Keratinocyte (primary cell): Measurements from ENCODE around the gene CDYL. TPM values are rescaled to one million over a fixed set of nuclear protein-coding genes. Genes with fewer than 3 reads are reported as not detected.

ENCODE experiments used
- DNase-seq: peaks from one replicate; pipeline ENCODE4 v3.0.0-alpha.2; 2011; ENCODE audit warnings: low read depth, missing footprints, low spot score
- FAIRE-seq: peaks from 2 replicates; lab custom pipeline; 2011; peaks lifted over from hg19 to GRCh38; lab: Jason Lieb, UNC
- H2AFZ ChIP-seq: 2 replicates; pipeline ENCODE4 v1.6.0; 2012; ENCODE audit warnings: low read length, control low read depth, inconsistent platforms; ENCODE audit not compliant: control insufficient read depth
- H3K27ac ChIP-seq: 2 replicates; pipeline ENCODE4 v1.5.1; 2011; ENCODE audit warnings: low read length; ENCODE audit not compliant: control insufficient read depth, insufficient read depth
- H3K27me3 ChIP-seq: 3 replicates; pipeline ENCODE4 v1.6.0; 2011; ENCODE audit warnings: low read length; ENCODE audit not compliant: control insufficient read depth, insufficient read depth; ENCODE audit errors: extremely low read depth
- H3K36me3 ChIP-seq, 2 experiments: 2 replicates in 1 of 2; 3 replicates in 1 of 2; pipeline ENCODE4 v1.5.1; 2011; ENCODE audit warnings: low read length in 2 of 2, mild to moderate bottlenecking in 1 of 2; ENCODE audit not compliant: control insufficient read depth in 2 of 2, insufficient read depth in 2 of 2; ENCODE audit errors: extremely low read depth in 1 of 2
- H3K4me1 ChIP-seq: 3 replicates; pipeline ENCODE4 v1.5.1; 2011; ENCODE audit warnings: low read length; ENCODE audit not compliant: control insufficient read depth, insufficient read depth; ENCODE audit errors: extremely low read depth
- H3K4me2 ChIP-seq: 3 replicates; pipeline ENCODE4 v1.6.0; 2011; ENCODE audit warnings: low read depth, low read length; ENCODE audit not compliant: control insufficient read depth, insufficient read depth; ENCODE audit errors: extremely low read depth
- H3K4me3 ChIP-seq, 3 experiments: fragments of 200-600 bp in 1 of 3; sonication (generic) in 1 of 3; 2 replicates in 2 of 3; 3 replicates in 1 of 3; pipeline ENCODE4 v1.5.1; 2011 to 2016; ENCODE audit warnings: low read length in 3 of 3, mild to moderate bottlenecking in 3 of 3, control low read depth in 2 of 3, inconsistent platforms in 1 of 3, low read depth in 1 of 3, mixed read lengths in 1 of 3, mixed run types in 1 of 3, moderate library complexity in 1 of 3; ENCODE audit not compliant: control insufficient read depth in 2 of 3, insufficient read depth in 2 of 3; ENCODE audit errors: extremely low read depth in 1 of 3
- H3K79me2 ChIP-seq: 2 replicates; pipeline ENCODE4 v1.6.0; 2012; ENCODE audit warnings: low read length; ENCODE audit not compliant: control insufficient read depth, insufficient read depth
- H3K9ac ChIP-seq: 3 replicates; pipeline ENCODE4 v1.6.0; 2011; ENCODE audit warnings: low read length; ENCODE audit not compliant: control insufficient read depth, insufficient read depth; ENCODE audit errors: extremely low read depth
- H3K9me1 ChIP-seq: 3 replicates; pipeline ENCODE4 v1.6.0; 2011; ENCODE audit warnings: low read length; ENCODE audit not compliant: control insufficient read depth, insufficient read depth; ENCODE audit errors: extremely low read depth
- H3K9me3 ChIP-seq: 2 replicates; pipeline ENCODE4 v1.5.1; 2012; ENCODE audit warnings: low read depth, low read length; ENCODE audit not compliant: control insufficient read depth
- H4K20me1 ChIP-seq: 3 replicates; pipeline ENCODE4 v1.6.0; 2011; ENCODE audit warnings: low read length; ENCODE audit not compliant: control insufficient read depth, insufficient read depth; ENCODE audit errors: extremely low read depth
- EZH2 ChIP-seq: IDR thresholded peaks from one replicate; pipeline ENCODE4 v1.6.1; 2012; ENCODE audit warnings: inconsistent platforms, mild to moderate bottlenecking, low read length, moderate library complexity
- dilution Hi-C: fragments of 300-500 bp; cut with MboI; formaldehyde crosslinking; loops from one replicate; pipeline ENCODE4 v1.7.0; 2020; ENCODE audit warnings: low sequenced_read_pairs; ENCODE audit not compliant: extremely low pct_ligation_motif_present
- polyA plus RNA-seq, 5 experiments: library from polyadenylated mRNA; depleted of rRNA in 3 of 5; stranded (reverse) in 3 of 5; stranded (forward) in 1 of 5; unstranded in 1 of 5; fragments of >200 nt; gene quantifications; 1 replicate in 1 of 5; 2 replicates in 3 of 5; 3 replicates in 1 of 5; pipeline versions ENCODE4 v1.2.1 to v1.2.3, GENCODE V29; 2011 to 2012; ENCODE audit warnings: missing spikeins in 2 of 5, low read depth in 1 of 5, low replicate concordance in 1 of 5
- TF ChIP-seq, protein P1 (sequence below), 3 experiments: IDR thresholded peaks in 1 of 3; conservative IDR thresholded peaks in 1 of 3; optimal IDR thresholded peaks in 1 of 3; 2 replicates in 2 of 3; 3 replicates in 1 of 3; pipeline versions ENCODE3 to v1.5.1; 2011; ENCODE audit warnings: low read length in 3 of 3, mild to moderate bottlenecking in 3 of 3, moderate library complexity in 2 of 3, control low read depth in 1 of 3, inconsistent platforms in 1 of 3; ENCODE audit not compliant: insufficient read depth in 2 of 3; ENCODE audit errors: extremely low read depth in 1 of 3

Gene CDYL
- polyA plus RNA-seq, 1 donor (not counting 4 experiments of a cell fraction or from before 2014, with no cell fraction given) = 48.0 TPM

DNA sequence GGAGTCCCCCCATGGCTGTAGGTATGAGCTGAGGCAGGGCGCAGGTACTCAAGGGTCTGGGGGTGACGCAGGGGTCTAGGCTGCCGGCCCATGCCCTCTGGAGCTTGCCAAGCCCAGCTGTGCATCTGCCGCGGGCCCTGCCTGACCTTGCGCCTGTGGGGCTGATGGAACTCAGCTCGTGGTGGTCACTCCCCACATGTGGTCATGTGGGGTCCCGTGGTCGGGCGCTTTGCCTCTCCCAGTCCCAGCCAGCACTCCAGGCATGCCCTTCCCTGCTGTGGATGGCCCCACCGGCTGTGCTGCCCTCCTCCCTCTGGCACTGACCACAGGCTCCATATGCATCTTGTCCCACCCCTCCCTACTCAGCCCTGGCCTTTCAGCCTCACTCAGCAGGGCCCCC is 170.3 kb downstream of the CDYL start:
- peaks cover 22 to 30% of the 10 kb centered on the region in 2 experiments for H3K36me3 ChIP-seq
- no peak overlapping the region for H3K9ac ChIP-seq
- H3K4me2 ChIP-seq = no peak overlapping the region
- peaks cover 8% of the 10 kb centered on the region for H4K20me1 ChIP-seq
- no peak overlapping the region for H2AFZ ChIP-seq
- FAIRE-seq (no peak), DNase-seq (no peak)
- H3K9me3 ChIP-seq = no peaks in the 10 kb centered on the region
- peaks cover 7% of the 10 kb centered on the region for H3K79me2 ChIP-seq
- H3K4me3 ChIP-seq = no peak overlapping the region
- peaks cover 16% of the 10 kb centered on the region for H3K4me1 ChIP-seq
- peaks cover 7% of the 10 kb centered on the region for H3K9me1 ChIP-seq
- no peak overlapping the region for H3K27ac ChIP-seq
- dilution Hi-C loops = no loop called here
- no peaks in the 10 kb centered on the region for H3K27me3 ChIP-seq
- TF ChIP-seq, protein P1, sequence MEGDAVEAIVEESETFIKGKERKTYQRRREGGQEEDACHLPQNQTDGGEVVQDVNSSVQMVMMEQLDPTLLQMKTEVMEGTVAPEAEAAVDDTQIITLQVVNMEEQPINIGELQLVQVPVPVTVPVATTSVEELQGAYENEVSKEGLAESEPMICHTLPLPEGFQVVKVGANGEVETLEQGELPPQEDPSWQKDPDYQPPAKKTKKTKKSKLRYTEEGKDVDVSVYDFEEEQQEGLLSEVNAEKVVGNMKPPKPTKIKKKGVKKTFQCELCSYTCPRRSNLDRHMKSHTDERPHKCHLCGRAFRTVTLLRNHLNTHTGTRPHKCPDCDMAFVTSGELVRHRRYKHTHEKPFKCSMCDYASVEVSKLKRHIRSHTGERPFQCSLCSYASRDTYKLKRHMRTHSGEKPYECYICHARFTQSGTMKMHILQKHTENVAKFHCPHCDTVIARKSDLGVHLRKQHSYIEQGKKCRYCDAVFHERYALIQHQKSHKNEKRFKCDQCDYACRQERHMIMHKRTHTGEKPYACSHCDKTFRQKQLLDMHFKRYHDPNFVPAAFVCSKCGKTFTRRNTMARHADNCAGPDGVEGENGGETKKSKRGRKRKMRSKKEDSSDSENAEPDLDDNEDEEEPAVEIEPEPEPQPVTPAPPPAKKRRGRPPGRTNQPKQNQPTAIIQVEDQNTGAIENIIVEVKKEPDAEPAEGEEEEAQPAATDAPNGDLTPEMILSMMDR (optimal IDR thresholded peaks at IDR 0.05 in 1 of 3, IDR thresholded peaks at IDR 0.05 in 1 of 3, conservative IDR thresholded peaks at IDR 0.05 in 1 of 3; ENCODE audit: extremely low read depth in 1 of 3, insufficient read depth in 2 of 3, low read length in 3 of 3) = no peak
- no peak for TF ChIP-seq EZH2

DNA sequence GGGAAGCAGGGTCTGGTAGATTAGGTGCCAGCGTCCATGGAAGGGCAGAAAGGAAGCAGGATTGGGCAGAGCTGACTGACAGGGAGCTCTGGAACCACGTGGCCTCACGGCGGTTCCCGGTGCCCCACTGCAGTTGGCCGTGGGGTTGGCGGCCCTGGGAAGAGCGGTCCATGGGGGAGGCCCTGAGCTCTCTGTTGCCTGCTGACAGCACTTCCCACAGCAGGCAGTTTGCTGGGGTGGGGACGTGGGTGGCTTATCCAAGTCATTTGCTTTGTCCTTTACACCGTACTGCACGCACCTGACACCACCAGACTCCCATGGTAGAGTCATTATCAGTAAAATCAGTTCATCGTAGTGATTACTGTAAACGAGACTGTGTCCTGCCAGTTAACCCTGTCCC is 171.5 kb downstream of the CDYL start:
- TF ChIP-seq, protein P1 (optimal IDR thresholded peaks at IDR 0.05 in 1 of 3, IDR thresholded peaks at IDR 0.05 in 1 of 3, conservative IDR thresholded peaks at IDR 0.05 in 1 of 3; ENCODE audit: extremely low read depth in 1 of 3, insufficient read depth in 2 of 3, low read length in 3 of 3) = no peak
- no peak for TF ChIP-seq EZH2
- Histone ChIP-seq H4K20me1 (peaks cover 4% of the 10 kb centered on the region), H3K4me3 (no peak overlapping the region), H3K4me2 (no peak overlapping the region), H2AFZ (no peak overlapping the region), H3K9ac (no peak overlapping the region), H3K36me3 (peaks cover 26 to 39% of the 10 kb centered on the region in 2 experiments), H3K27me3 (no peaks in the 10 kb centered on the region), H3K79me2 (peaks cover 5% of the 10 kb centered on the region), H3K9me1 (peaks cover 1% of the 10 kb centered on the region), H3K27ac (no peak overlapping the region), H3K4me1 (peaks cover 6% of the 10 kb centered on the region), H3K9me3 (no peaks in the 10 kb centered on the region)
- FAIRE-seq (no peak), DNase-seq (no peak)
- dilution Hi-C loops = no loop called here
